Measurements from ENCODE around the gene KIFC1. TPM values are rescaled to one million over a fixed set of nuclear protein-coding genes. Genes with fewer than 3 reads are reported as not detected.
"Not testable (repeated sequence)": the region's sequence is repeated elsewhere in the genome, so short reads cannot be mapped to it uniquely, and the experiment has no call there.

Gene KIFC1
- polyA plus RNA-seq, 1 donor: 18.4 TPM

- WGBS (ENCODE audit: insufficient coverage, low lambda C conversion rate): 61% methylated on average over 3 of the region's 3 CpGs
Measured at GRCh38 chr6:33392979-33393378, 1.4 kb downstream of the KIFC1 start.

DNA sequence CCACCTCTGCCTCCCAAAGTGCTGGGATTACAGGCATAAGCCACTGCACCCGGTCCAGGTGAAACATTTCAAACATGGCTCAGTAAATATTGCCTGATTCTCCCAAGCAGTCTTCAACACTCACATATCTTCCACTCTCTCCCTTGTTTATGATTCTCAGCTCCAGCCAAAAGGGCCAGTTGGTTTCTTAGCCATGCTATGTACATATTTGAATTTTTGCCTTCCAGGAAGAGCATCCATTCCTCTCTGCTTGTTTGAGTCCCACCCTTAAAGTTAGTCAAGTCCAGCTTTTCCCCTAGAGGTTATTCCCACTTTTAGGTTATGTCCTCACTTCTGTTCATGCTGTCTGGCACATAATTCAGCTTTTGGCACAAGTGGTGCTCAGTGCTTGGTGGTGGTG, 5.9 kb downstream of the KIFC1 start:
- no peak overlapping the region for H3K4me3 ChIP-seq (ENCODE audit: low read length)
- H3K36me3 ChIP-seq (ENCODE audit: control insufficient read depth, insufficient read depth, low read length): no peaks in the 10 kb centered on the region
- no CpG with 5 or more reads among the region's 1 CpG for WGBS (ENCODE audit: insufficient coverage, low lambda C conversion rate)

More at GRCh38 chr6:33392979-33393378, 1.4 kb downstream of the KIFC1 start:
- Histone ChIP-seq H3K4me1 (ENCODE audit: control insufficient read depth, insufficient read depth, low read length) (peaks cover 4% of the 10 kb centered on the region), H3K4me3 (ENCODE audit: low read length) (peak overlapping the region; percentile 76), H3K27ac (ENCODE audit: low read length) (no peak overlapping the region), H3K36me3 (ENCODE audit: control insufficient read depth, insufficient read depth, low read length) (no peaks in the 10 kb centered on the region), H3K27me3 (ENCODE audit: control insufficient read depth, insufficient read depth, low read length) (no peaks in the 10 kb centered on the region), H3K9me3 (ENCODE audit: control insufficient read depth, low read depth, low read length) (no peaks in the 10 kb centered on the region)
- no peak for DNase-seq

DNA sequence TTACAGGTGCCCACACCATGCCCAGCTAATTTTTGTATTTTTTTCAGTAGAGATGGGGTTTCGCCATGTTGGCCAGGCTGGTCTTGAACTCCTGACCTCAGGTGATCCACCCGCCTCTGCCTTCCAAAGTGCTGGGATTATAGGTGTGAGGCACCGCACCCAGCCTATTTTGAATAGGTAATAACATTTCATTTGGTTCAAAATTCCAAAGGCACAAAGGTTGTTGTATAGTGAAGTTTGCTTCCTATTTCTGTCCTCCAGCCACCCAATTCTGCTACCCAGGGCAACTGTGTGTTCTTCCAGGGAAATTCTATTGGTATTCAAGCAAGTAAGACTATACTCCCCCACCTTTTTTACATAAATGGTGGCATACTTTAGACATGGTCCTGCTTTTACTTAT, 7.0 kb downstream of the KIFC1 start:
- not testable (repeated sequence) for H3K4me1 ChIP-seq (ENCODE audit: control insufficient read depth, insufficient read depth, low read length); H3K27me3 ChIP-seq (ENCODE audit: control insufficient read depth, insufficient read depth, low read length); H3K36me3 ChIP-seq (ENCODE audit: control insufficient read depth, insufficient read depth, low read length); H3K9me3 ChIP-seq (ENCODE audit: control insufficient read depth, low read depth, low read length); DNase-seq; H3K4me3 ChIP-seq (ENCODE audit: low read length); H3K27ac ChIP-seq (ENCODE audit: low read length)
- no CpG with 5 or more reads among the region's 3 CpGs for WGBS (ENCODE audit: insufficient coverage, low lambda C conversion rate)

More for the DNA sequence above, 5.9 kb downstream of the KIFC1 start:
- H3K27ac ChIP-seq (ENCODE audit: low read length): no peak overlapping the region
- H3K4me1 ChIP-seq (ENCODE audit: control insufficient read depth, insufficient read depth, low read length): no peaks in the 10 kb centered on the region
- no peak for DNase-seq
- H3K9me3 ChIP-seq (ENCODE audit: control insufficient read depth, low read depth, low read length): no peaks in the 10 kb centered on the region
- H3K27me3 ChIP-seq (ENCODE audit: control insufficient read depth, insufficient read depth, low read length): no peaks in the 10 kb centered on the region

GRCh38 chr6:33399881-33400280, 8.3 kb downstream of the KIFC1 start:
- H3K9me3 ChIP-seq (ENCODE audit: control insufficient read depth, low read depth, low read length); H3K4me3 ChIP-seq (ENCODE audit: low read length): not testable (repeated sequence)
- WGBS (ENCODE audit: insufficient coverage, low lambda C conversion rate): 100% methylated on average over 1 of the region's 6 CpGs

GRCh38 chr6:33404884-33405283, 13.3 kb downstream of the KIFC1 start:
- no peak for DNase-seq
- Histone ChIP-seq H3K9me3 (ENCODE audit: control insufficient read depth, low read depth, low read length) (no peaks in the 10 kb centered on the region), H3K27ac (ENCODE audit: low read length) (no peak overlapping the region), H3K4me1 (ENCODE audit: control insufficient read depth, insufficient read depth, low read length) (peaks cover 3% of the 10 kb centered on the region), H3K4me3 (ENCODE audit: low read length) (no peak overlapping the region), H3K36me3 (ENCODE audit: control insufficient read depth, insufficient read depth, low read length) (peaks cover 23% of the 10 kb centered on the region), H3K27me3 (ENCODE audit: control insufficient read depth, insufficient read depth, low read length) (no peaks in the 10 kb centered on the region)
- WGBS (ENCODE audit: insufficient coverage, low lambda C conversion rate): no CpG with 5 or more reads among the region's 17 CpGs

More at GRCh38 chr6:33399881-33400280, 8.3 kb downstream of the KIFC1 start:
- H3K36me3 ChIP-seq (ENCODE audit: control insufficient read depth, insufficient read depth, low read length); H3K27me3 ChIP-seq (ENCODE audit: control insufficient read depth, insufficient read depth, low read length); H3K27ac ChIP-seq (ENCODE audit: low read length); DNase-seq; H3K4me1 ChIP-seq (ENCODE audit: control insufficient read depth, insufficient read depth, low read length): not testable (repeated sequence)

- no peak for DNase-seq
- WGBS (ENCODE audit: insufficient coverage, low lambda C conversion rate): 100% methylated on average over 1 of the region's 15 CpGs
- no peaks in the 10 kb centered on the region for H3K9me3 ChIP-seq (ENCODE audit: control insufficient read depth, low read depth, low read length)
- no peak overlapping the region for H3K4me3 ChIP-seq (ENCODE audit: low read length)
- no peaks in the 10 kb centered on the region for H3K27me3 ChIP-seq (ENCODE audit: control insufficient read depth, insufficient read depth, low read length)
- peaks cover 3% of the 10 kb centered on the region for H3K4me1 ChIP-seq (ENCODE audit: control insufficient read depth, insufficient read depth, low read length)
- no peak overlapping the region for H3K27ac ChIP-seq (ENCODE audit: low read length)
- H3K36me3 ChIP-seq (ENCODE audit: control insufficient read depth, insufficient read depth, low read length): peaks cover 23% of the 10 kb centered on the region
Measured at GRCh38 chr6:33405386-33405940, 13.8 kb downstream of the KIFC1 start.

DNA sequence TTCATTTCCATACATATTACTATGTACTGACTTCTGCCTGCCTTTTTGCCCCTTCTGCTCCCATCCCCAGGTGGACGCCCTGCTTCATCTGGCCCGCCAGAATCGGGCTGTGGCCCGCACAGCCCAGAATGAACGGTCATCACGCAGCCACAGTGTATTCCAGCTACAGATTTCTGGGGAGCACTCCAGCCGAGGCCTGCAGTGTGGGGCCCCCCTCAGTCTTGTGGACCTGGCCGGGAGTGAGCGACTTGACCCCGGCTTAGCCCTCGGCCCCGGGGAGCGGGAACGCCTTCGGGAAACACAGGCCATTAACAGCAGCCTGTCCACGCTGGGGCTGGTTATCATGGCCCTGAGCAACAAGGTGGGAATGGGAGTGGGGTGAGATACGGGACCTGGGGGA, 14.5 kb downstream of the KIFC1 start:
- no peak for DNase-seq
- no peaks in the 10 kb centered on the region for H3K9me3 ChIP-seq (ENCODE audit: control insufficient read depth, low read depth, low read length)
- WGBS (ENCODE audit: insufficient coverage, low lambda C conversion rate): no CpG with 5 or more reads among the region's 17 CpGs
- H3K27me3 ChIP-seq (ENCODE audit: control insufficient read depth, insufficient read depth, low read length): no peaks in the 10 kb centered on the region
- no peak overlapping the region for H3K4me3 ChIP-seq (ENCODE audit: low read length)
- peaks cover 3% of the 10 kb centered on the region for H3K4me1 ChIP-seq (ENCODE audit: control insufficient read depth, insufficient read depth, low read length)
- no peak overlapping the region for H3K27ac ChIP-seq (ENCODE audit: low read length)
- peaks cover 23% of the 10 kb centered on the region for H3K36me3 ChIP-seq (ENCODE audit: control insufficient read depth, insufficient read depth, low read length)

DNA sequence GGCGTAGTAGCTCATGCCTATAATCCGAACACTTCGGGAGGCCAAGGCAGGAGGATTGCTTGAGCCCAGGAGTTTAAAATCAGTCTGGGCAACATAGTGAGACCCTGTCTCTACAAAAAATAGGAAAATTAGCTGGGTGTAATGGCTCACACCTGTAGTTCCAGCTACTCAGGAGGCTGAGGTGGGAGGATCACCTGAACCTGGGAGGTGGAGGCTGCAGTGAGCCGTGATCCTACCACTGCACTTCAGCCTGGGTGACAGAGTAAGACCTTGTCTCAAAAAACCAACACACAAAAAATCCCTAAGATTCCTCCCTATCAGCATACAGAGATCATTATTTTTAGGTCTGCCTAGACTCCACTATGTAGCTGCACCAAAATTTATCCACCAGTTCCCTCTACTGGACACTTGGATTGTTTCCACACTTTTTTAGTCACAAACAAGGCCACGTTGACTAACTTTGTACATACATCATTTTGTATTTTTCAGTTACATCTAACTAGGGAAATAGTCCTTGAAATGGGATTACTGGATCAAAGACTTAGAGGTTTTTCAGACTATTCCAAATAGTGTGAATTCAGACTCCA, 15.6 kb downstream of the KIFC1 start:
- H3K4me3 ChIP-seq (ENCODE audit: low read length): no peak overlapping the region
- H3K9me3 ChIP-seq (ENCODE audit: control insufficient read depth, low read depth, low read length): no peaks in the 10 kb centered on the region
- peaks cover 13% of the 10 kb centered on the region for H3K4me1 ChIP-seq (ENCODE audit: control insufficient read depth, insufficient read depth, low read length)
- H3K27ac ChIP-seq (ENCODE audit: low read length): no peak overlapping the region
- DNase-seq: no peak
- H3K36me3 ChIP-seq (ENCODE audit: control insufficient read depth, insufficient read depth, low read length): peaks cover 25% of the 10 kb centered on the region
- 40% methylated on average over 1 of the region's 5 CpGs for WGBS (ENCODE audit: insufficient coverage, low lambda C conversion rate)
- H3K27me3 ChIP-seq (ENCODE audit: control insufficient read depth, insufficient read depth, low read length): no peaks in the 10 kb centered on the region

GRCh38 chr6:33410050-33410710, 18.6 kb downstream of the KIFC1 start:
- Histone ChIP-seq H3K4me3 (ENCODE audit: low read length) (peak overlapping the region; percentile 81), H3K9me3 (ENCODE audit: control insufficient read depth, low read depth, low read length) (no peaks in the 10 kb centered on the region), H3K4me1 (ENCODE audit: control insufficient read depth, insufficient read depth, low read length) (peaks cover 13% of the 10 kb centered on the region), H3K36me3 (ENCODE audit: control insufficient read depth, insufficient read depth, low read length) (peaks cover 43% of the 10 kb centered on the region), H3K27ac (ENCODE audit: low read length) (peak overlapping the region; percentile 99), H3K27me3 (ENCODE audit: control insufficient read depth, insufficient read depth, low read length) (no peaks in the 10 kb centered on the region)
- DNase-seq: peak; percentile 99
- no CpG with 5 or more reads among the region's 65 CpGs for WGBS (ENCODE audit: insufficient coverage, low lambda C conversion rate)

GRCh38 chr6:33410711-33411631, 19.3 kb downstream of the KIFC1 start, which contains the start of gene PHF1:
Gene PHF1 (plus strand): TSS chr6:33411014. CDS start chr6:33412264, 1,250 bp downstream.
- no peak for DNase-seq
- H3K4me1 ChIP-seq (ENCODE audit: control insufficient read depth, insufficient read depth, low read length): peaks cover 16% of the 10 kb centered on the region
- no peaks in the 10 kb centered on the region for H3K9me3 ChIP-seq (ENCODE audit: control insufficient read depth, low read depth, low read length)
- peaks cover 46% of the 10 kb centered on the region for H3K36me3 ChIP-seq (ENCODE audit: control insufficient read depth, insufficient read depth, low read length)
- WGBS (ENCODE audit: insufficient coverage, low lambda C conversion rate): no CpG with 5 or more reads among the region's 67 CpGs
- H3K4me3 ChIP-seq (ENCODE audit: low read length): peak within 1 kb of the TSS; percentile 81
- peak within 1 kb of the TSS; percentile 99 for H3K27ac ChIP-seq (ENCODE audit: low read length)
- H3K27me3 ChIP-seq (ENCODE audit: control insufficient read depth, insufficient read depth, low read length): no peaks in the 10 kb centered on the region
